GM23338 (cell line): ENCODE data around the gene GRIK2.

Experiments used
- EZH2 ChIP-seq: fragments of 200-600 bp; sonication (generic); IDR thresholded peaks from one replicate; pipeline ENCODE4 v1.8.0; 2017; ENCODE audit warnings: antibody characterized with exemption, mild to moderate bottlenecking, low read depth; ENCODE audit not compliant: unreplicated experiment
- POLR2AphosphoS5 ChIP-seq: IDR thresholded peaks from 2 replicates; pipeline ENCODE4 v1.6.1; 2016; ENCODE audit warnings: antibody characterized with exemption, low read depth
- STAT1 ChIP-seq: IDR thresholded peaks from one replicate; pipeline ENCODE4 v1.6.1; 2016; ENCODE audit warnings: antibody characterized with exemption; ENCODE audit not compliant: unreplicated experiment
- ZNF331 ChIP-seq: fragments of 250-450 bp; sonication (Bioruptor Pico); IDR thresholded peaks from 2 replicates; pipeline ENCODE4 v1.5.0; 2020; ENCODE audit warnings: low read depth, mild to moderate bottlenecking, moderate library complexity
- TF ChIP-seq, protein P1 (sequence below), 2 experiments: fragments of 200-600 bp in 1 of 2; sonication (generic) in 1 of 2; conservative IDR thresholded peaks; 2 replicates each; pipeline versions ENCODE4 v1.5.1 to v1.6.1; 2016 to 2017; ENCODE audit warnings: antibody characterized with exemption in 2 of 2, low read depth in 2 of 2, mild to moderate bottlenecking in 2 of 2, moderate library complexity in 1 of 2
- TF ChIP-seq, protein P2 (sequence below): IDR thresholded peaks from 2 replicates; pipeline ENCODE4 v1.6.1; 2016; ENCODE audit warnings: antibody characterized with exemption

DNA sequence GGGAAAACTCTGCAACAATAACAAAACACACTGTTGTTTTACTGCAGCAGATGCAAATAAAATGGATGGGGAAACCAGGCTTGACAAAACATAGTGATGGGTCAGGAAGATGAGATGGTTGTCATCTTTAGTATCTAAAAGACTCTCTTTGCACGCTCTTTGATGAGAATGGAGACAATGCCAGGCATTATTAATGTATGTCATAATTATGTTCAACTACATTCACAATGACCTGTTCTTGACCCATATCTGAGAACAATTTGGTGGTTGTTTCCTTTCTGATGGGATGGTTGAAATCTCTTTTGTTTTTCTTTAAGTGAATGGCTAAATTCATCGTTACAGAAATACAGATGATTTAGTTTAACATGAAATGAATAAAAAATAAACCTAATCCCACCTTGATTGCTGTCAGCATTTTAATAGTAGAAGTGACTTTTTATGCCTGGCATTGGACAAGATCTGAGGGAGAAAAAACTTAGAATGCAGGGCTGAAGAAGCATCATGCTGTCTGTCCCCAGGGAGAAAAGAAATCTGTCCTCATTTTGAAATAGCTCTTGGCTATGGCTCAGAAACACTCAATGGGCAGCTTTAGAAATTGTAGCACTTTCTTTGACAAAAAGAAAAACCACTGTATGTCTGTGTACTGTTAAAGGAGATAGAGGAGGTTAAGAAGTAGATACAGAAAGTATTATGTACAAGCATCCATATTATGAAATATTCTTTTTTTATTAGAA, 12.4 kb upstream of the GRIK2 start:
- TF ChIP-seq STAT1 (no peak), EZH2 (no peak), POLR2AphosphoS5 (no peak), ZNF331 (no peak)
- TF ChIP-seq, protein P1, sequence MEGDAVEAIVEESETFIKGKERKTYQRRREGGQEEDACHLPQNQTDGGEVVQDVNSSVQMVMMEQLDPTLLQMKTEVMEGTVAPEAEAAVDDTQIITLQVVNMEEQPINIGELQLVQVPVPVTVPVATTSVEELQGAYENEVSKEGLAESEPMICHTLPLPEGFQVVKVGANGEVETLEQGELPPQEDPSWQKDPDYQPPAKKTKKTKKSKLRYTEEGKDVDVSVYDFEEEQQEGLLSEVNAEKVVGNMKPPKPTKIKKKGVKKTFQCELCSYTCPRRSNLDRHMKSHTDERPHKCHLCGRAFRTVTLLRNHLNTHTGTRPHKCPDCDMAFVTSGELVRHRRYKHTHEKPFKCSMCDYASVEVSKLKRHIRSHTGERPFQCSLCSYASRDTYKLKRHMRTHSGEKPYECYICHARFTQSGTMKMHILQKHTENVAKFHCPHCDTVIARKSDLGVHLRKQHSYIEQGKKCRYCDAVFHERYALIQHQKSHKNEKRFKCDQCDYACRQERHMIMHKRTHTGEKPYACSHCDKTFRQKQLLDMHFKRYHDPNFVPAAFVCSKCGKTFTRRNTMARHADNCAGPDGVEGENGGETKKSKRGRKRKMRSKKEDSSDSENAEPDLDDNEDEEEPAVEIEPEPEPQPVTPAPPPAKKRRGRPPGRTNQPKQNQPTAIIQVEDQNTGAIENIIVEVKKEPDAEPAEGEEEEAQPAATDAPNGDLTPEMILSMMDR (conservative IDR thresholded peaks at IDR 0.05; ENCODE audit: low read depth in 2 of 2) = no peak
- TF ChIP-seq, protein P2, sequence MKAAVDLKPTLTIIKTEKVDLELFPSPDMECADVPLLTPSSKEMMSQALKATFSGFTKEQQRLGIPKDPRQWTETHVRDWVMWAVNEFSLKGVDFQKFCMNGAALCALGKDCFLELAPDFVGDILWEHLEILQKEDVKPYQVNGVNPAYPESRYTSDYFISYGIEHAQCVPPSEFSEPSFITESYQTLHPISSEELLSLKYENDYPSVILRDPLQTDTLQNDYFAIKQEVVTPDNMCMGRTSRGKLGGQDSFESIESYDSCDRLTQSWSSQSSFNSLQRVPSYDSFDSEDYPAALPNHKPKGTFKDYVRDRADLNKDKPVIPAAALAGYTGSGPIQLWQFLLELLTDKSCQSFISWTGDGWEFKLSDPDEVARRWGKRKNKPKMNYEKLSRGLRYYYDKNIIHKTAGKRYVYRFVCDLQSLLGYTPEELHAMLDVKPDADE = no peak
